Aorta (tissue), 5 donors: ENCODE measurements around the gene MBNL1. TPM values are rescaled to one million over a fixed set of nuclear protein-coding genes. Genes with fewer than 3 reads are reported as not detected.

ENCODE experiments used
- ATAC-seq: fragments of 200-7000 bp; cut with Tn5 transposase; one replicate; pipeline ENCODE4 v1.9.1; 2022; ENCODE audit warnings: moderate library complexity; ENCODE audit not compliant: low FRiP score
- DNase-seq, 2 donors: peaks; one replicate each; pipeline ENCODE4 v3.0.0-alpha.2; 2020
- H3K27ac ChIP-seq, 2 donors: one replicate each; pipeline ENCODE4 v1.5.1; 2013; ENCODE audit warnings: low read length in 2 of 2, mild to moderate bottlenecking in 2 of 2, moderate library complexity in 2 of 2, control low read depth in 1 of 2, inconsistent platforms in 1 of 2, low read depth in 1 of 2
- H3K27me3 ChIP-seq, 2 donors: one replicate each; pipeline ENCODE4 v1.6.1; 2013; ENCODE audit warnings: control low read depth in 1 of 2, low read length in 1 of 2, mild to moderate bottlenecking in 1 of 2, moderate library complexity in 1 of 2; ENCODE audit not compliant: insufficient read depth in 2 of 2, control insufficient read depth in 1 of 2
- H3K36me3 ChIP-seq, 2 donors: one replicate each; pipeline ENCODE4 v1.6.1; 2013; ENCODE audit warnings: control low read depth in 1 of 2, low read length in 1 of 2, mild to moderate bottlenecking in 1 of 2; ENCODE audit not compliant: insufficient read depth in 2 of 2, control insufficient read depth in 1 of 2
- H3K4me1 ChIP-seq, 2 donors: one replicate each; pipeline ENCODE4 v1.6.1; 2013; ENCODE audit warnings: low read length in 2 of 2, control low read depth in 1 of 2, mild to moderate bottlenecking in 1 of 2, moderate library complexity in 1 of 2; ENCODE audit not compliant: insufficient read depth in 2 of 2, control insufficient read depth in 1 of 2
- H3K4me3 ChIP-seq, 2 donors: one replicate each; pipeline ENCODE4 v1.5.1; 2013; ENCODE audit warnings: low read length in 2 of 2, control low read depth in 1 of 2, mild to moderate bottlenecking in 1 of 2
- H3K9me3 ChIP-seq: one replicate; pipeline ENCODE4 v1.6.1; 2013; ENCODE audit warnings: mild to moderate bottlenecking, low read length; ENCODE audit not compliant: control insufficient read depth
- WGBS, 2 donors: extraction: QIAGEN DNeasy Blood & Tissue Kit; methylation state at CpG; one replicate each; pipeline ENCODE4 v1.1.7; 2013; 5-methylcytosine and 5-hydroxymethylcytosine counted together
- intact Hi-C, 2 donors: fragments of 100-400 bp; cut with DNase I; formaldehyde crosslinking; loops; one replicate each; pipeline versions ENCODE4 v1.14.2 to v1.15.0; 2022
- polyA plus RNA-seq, 2 donors: library from polyadenylated mRNA; stranded (reverse); fragments of 200-250 nt; gene quantifications; one replicate each; pipeline ENCODE4 v1.2.3, GENCODE V29; 2013
- total RNA-seq, 2 donors: library from RNA; stranded (reverse); fragmentation: NEBNext Ultra II Directional; extraction: Animal tissue kit (Norgen Biotek cat#: 25700); gene quantifications; one replicate each; pipeline ENCODE4 v1.2.1, GENCODE V29; 2021
- donor health status: healthy with polysubstance abuse.
- donor health status: Bipolar disorder and iron deficiency.
- donor health status: DM: no; HTN: no; CAD: no.
- donor health status: DM: no; HTN: no; CAD: no.
- donor health status: DM: yes; HTN: yes; CAD: no.

Gene MBNL1
- total and polyA plus RNA-seq, 4 donors: 141 to 689 (median 334) TPM

DNA sequence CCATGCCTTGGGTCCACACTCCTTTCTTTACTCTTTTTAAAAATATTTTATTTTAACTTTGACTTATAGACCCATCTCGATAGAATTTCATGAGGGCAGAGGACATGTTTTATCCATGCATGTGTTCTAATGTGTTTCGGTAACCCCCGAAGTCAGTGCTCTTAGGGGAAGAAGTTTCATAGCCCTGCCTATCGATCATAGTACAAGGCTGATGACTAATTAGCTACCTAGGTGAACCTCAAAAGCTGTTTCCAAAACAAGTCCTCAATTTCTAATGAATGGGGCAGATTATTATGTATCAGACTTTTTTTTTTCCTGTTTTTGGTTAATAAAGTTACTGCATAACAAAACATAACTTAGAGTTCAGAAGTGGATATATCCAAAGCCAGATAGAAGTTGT lies 82.0 kb downstream of the MBNL1 start:
- intact Hi-C loops: no loop called here
- H3K4me1 ChIP-seq: peaks cover 4 to 13% of the 10 kb centered on the region in 2 donors

DNA sequence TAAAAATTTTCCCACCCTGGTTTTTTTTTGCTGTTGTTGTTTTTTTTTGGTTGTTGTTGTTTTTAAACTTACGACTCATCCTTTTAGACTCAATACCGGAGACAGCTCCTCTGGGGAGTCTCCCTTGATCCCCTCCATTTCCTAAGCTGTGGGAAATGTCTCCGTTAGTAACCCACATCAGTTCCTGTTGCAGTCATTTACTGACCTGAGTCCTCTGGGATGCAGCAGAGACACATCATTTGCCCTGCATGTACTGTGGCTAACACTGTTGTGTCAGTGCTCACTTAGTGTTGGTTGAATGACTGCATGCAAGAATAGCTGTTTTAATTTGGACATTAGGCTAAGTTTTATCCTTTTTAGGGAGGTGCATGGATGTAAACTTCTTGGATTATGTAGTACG lies 83.8 kb downstream of the MBNL1 start:
- Histone ChIP-seq H3K4me1 (peaks cover 4 to 16% of the 10 kb centered on the region in 2 donors), H3K36me3 (no peaks in the 10 kb centered on the region), H3K27ac (no peak overlapping the region), H3K9me3 (no peaks in the 10 kb centered on the region), H3K4me3 (no peak overlapping the region), H3K27me3 (no peaks in the 10 kb centered on the region)
- DNase-seq (no peak), ATAC-seq (no peak)
- intact Hi-C loops: no loop called here
- 66 to 71% methylated on average over 4 of the region's 4 CpGs for WGBS, 2 donors

More for the DNA sequence above, 82.0 kb downstream of the MBNL1 start:
- WGBS, 2 donors: 92 to 96% methylated on average over 4 of the region's 4 CpGs
- no peaks in the 10 kb centered on the region for H3K36me3 ChIP-seq
- H3K27me3 ChIP-seq: no peaks in the 10 kb centered on the region
- no peak overlapping the region for H3K27ac ChIP-seq
- H3K4me3 ChIP-seq: no peak overlapping the region
- DNase-seq (no peak), ATAC-seq (no peak)
- no peaks in the 10 kb centered on the region for H3K9me3 ChIP-seq

DNA sequence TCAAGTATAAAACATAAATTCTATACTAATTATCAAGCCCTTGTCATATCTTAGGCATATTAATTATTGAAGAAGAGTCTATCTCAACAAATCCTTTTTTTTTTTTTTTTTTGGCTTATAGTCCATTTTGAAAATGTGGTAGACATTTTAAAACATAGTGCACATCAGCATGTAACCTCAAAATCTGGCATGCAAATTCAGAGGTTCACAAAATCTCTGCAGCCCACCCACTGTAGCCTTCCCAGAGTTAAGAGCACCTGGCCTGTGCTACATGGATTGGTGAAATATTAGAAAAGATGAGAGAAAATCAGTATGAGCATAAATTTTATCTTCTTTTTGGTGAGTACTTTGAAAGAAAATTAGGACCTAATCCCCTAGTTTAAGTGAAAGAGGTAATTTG lies 84.8 kb downstream of the MBNL1 start:
- peaks cover 4 to 18% of the 10 kb centered on the region in 2 donors for H3K4me1 ChIP-seq
- H3K36me3 ChIP-seq: no peaks in the 10 kb centered on the region
- no peak for ATAC-seq

DNA sequence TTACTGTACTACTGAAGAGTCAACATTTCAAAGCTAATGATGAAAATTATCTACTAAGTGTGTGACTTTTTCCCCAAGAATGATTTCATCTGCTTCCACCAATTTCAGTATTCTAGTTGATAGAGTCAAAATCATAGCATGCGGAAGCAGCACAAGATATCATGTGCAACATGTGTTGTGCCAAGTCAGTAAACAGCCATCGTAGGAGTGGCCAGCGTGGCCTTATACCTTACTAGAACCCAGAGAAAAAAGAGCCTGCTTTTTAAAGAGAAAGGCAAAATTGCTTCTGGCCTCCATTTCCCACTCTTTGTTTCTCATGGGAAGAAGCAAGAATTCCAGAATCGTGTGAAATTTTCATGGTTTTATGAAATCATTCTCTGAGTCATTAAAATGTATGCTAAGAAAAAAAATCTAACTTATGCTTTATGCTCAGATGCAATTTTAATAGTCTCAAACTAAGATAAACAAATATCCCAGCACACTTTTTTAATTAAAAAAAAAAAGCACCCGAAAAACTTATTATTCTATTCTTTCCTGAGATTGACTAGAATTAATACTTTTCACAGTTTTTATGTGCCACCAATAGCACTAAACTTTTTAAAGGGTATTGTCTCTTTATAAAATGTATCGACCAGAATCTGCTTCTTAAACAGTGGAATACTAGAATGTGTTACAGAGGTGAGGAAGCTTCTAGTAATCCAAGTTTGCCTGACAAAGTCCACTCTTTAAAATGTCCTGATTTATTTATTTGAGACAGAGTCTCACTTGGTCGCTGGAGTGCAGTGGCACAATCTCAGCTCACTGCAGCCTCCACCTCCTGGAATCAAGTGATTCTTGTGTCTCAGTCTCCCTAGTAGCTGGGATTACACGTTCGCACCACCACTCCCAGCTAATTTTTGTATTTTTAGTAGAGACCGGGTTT lies 87.3 kb downstream of the MBNL1 start:
- ATAC-seq (no peak), DNase-seq (no peak)
- intact Hi-C loops: no loop called here
- Histone ChIP-seq H3K36me3 (no peaks in the 10 kb centered on the region), H3K9me3 (no peaks in the 10 kb centered on the region), H3K27ac (peak overlapping the region in 1 of 2 donors; percentile 25), H3K4me3 (no peak overlapping the region), H3K27me3 (no peaks in the 10 kb centered on the region), H3K4me1 (peaks cover 0 to 9% of the 10 kb centered on the region in 2 donors)
- 71 to 77% methylated on average over 10 of the region's 10 CpGs for WGBS, 2 donors

More for the DNA sequence above, 84.8 kb downstream of the MBNL1 start:
- intact Hi-C loops: no loop called here
- Histone ChIP-seq H3K27me3 (no peaks in the 10 kb centered on the region), H3K4me3 (no peak overlapping the region), H3K27ac (no peak overlapping the region), H3K9me3 (no peaks in the 10 kb centered on the region)
- no peak for DNase-seq

DNA sequence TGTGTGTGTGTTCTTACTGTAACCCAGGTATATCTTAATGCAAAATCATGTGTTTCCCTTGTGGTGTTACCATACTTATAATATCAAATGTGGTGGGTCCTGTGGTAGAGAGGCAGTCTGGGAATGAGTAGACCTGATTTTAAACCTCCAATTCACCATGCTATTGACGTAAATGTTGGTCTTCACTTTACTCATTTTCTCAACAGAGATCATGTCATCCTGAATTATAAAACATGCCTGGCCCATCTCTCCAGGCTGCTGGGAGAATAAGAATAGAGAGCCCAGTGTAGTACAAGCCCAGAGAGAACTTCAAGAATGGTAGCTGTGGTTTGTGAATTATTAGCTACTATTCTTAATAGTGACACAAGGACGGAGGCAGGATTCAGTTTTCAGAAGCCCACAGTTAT lies 88.1 kb downstream of the MBNL1 start:
- Histone ChIP-seq H3K27me3 (no peaks in the 10 kb centered on the region), H3K9me3 (no peaks in the 10 kb centered on the region), H3K36me3 (no peaks in the 10 kb centered on the region), H3K4me3 (no peak overlapping the region), H3K27ac (no peak overlapping the region), H3K4me1 (peaks cover 0 to 13% of the 10 kb centered on the region in 2 donors)
- intact Hi-C loops: no loop called here
- ATAC-seq: no peak
- 65 to 82% methylated on average over 2 of the region's 2 CpGs for WGBS, 2 donors
- DNase-seq: no peak

DNA sequence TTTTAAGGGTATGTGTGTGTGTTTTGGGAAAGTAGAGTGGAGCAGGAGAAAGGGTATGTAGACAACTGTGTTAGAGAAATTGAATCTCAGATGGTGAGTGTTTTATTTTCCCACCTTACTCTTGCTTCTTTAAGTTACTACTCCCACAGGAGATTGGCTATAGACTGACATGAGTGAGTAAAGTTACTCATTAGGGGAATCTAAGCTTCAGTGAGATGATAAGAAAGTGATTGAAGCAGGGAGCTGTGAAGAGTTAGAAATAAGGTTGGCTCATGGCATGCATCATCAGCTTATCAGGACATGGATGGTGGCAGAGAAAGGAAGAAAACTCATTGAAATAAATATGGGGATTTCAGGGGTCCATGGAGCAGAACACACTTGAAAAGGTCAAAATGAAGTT lies 88.9 kb downstream of the MBNL1 start:
- peaks cover 0 to 18% of the 10 kb centered on the region in 2 donors for H3K4me1 ChIP-seq

DNA sequence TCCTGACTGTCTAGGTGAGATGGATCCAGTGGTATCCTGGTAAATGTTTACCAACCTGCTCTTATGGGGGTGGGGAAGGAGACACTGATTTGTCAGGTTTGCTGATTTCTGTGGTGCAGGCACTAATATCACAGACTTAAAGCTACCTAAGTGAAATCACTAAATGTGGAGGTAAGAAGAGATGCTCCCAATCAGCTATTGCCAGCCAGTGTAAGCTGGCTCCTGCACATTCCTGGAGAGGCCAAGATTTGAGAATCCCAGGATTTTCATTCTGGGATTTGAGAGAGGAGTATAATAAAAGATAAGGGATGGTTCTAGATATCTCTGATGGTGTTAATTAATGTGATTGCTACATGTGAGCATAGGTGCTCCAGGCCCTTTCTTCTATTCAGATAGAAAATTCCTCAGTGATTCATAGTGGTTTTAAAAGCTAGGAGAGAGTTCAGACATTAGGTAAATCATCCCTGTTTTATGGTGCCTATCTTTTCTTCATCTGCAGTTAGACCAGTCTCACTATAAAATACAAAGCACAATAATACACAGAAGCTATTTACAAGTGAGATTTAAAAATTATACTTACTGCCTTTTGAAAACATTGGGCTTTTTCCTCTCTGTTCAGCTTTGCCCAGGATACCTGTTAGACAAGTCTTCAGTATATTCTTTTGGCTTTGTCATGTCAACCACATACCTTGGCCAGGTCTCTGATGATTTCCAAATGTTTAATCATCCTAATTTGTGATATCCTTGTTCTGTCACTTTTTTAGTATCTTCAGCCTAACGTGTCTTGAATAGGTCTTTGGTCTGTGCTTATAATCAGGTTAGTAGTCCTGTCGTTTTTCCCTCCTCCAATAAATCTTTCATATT lies 90.9 kb downstream of the MBNL1 start:
- WGBS, 2 donors: 11 to 22% methylated on average over 2 of the region's 2 CpGs

More for the DNA sequence above, 88.9 kb downstream of the MBNL1 start:
- intact Hi-C loops: no loop called here
- no peak for DNase-seq
- Histone ChIP-seq H3K4me3 (no peak overlapping the region), H3K9me3 (no peaks in the 10 kb centered on the region), H3K27ac (no peak overlapping the region), H3K36me3 (no peaks in the 10 kb centered on the region), H3K27me3 (no peaks in the 10 kb centered on the region)
- no peak for ATAC-seq

DNA sequence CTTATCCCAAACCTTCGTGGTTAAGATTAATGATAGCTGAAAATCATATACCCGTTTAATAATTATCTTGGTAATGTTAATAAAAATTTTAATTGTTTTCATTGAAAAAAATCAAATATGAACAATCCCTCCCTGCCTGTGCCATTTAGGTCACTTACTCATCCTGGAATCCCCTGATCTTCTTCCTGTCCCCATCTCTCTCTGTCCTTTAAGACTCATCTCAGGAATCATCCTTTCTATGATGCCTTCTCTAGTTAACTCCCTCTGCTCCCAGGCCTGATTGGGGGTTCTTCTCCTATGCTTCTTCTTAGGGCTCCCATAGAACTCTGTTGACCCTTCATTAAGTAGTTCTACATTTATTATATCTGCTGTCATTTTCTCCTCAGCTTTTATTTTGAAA lies 91.6 kb downstream of the MBNL1 start:
- no peaks in the 10 kb centered on the region for H3K9me3 ChIP-seq
- no peaks in the 10 kb centered on the region for H3K27me3 ChIP-seq
- WGBS, 2 donors: 57 to 62% methylated on average over 2 of the region's 2 CpGs
- ATAC-seq (no peak), DNase-seq (no peak)
- intact Hi-C loops: no loop called here
- no peak overlapping the region for H3K4me3 ChIP-seq
- H3K27ac ChIP-seq: no peak overlapping the region
- peaks cover 0 to 23% of the 10 kb centered on the region in 2 donors for H3K4me1 ChIP-seq
- no peaks in the 10 kb centered on the region for H3K36me3 ChIP-seq

More for the DNA sequence above, 90.9 kb downstream of the MBNL1 start:
- no peaks in the 10 kb centered on the region for H3K27me3 ChIP-seq
- DNase-seq: no peak
- H3K27ac ChIP-seq: no peak overlapping the region
- H3K9me3 ChIP-seq: no peaks in the 10 kb centered on the region
- ATAC-seq: no peak
- H3K4me3 ChIP-seq: no peak overlapping the region
- intact Hi-C loops: no loop called here
- H3K4me1 ChIP-seq: peaks cover 0 to 21% of the 10 kb centered on the region in 2 donors
- no peaks in the 10 kb centered on the region for H3K36me3 ChIP-seq
